ENCODE results near the gene EMX2.

DNA sequence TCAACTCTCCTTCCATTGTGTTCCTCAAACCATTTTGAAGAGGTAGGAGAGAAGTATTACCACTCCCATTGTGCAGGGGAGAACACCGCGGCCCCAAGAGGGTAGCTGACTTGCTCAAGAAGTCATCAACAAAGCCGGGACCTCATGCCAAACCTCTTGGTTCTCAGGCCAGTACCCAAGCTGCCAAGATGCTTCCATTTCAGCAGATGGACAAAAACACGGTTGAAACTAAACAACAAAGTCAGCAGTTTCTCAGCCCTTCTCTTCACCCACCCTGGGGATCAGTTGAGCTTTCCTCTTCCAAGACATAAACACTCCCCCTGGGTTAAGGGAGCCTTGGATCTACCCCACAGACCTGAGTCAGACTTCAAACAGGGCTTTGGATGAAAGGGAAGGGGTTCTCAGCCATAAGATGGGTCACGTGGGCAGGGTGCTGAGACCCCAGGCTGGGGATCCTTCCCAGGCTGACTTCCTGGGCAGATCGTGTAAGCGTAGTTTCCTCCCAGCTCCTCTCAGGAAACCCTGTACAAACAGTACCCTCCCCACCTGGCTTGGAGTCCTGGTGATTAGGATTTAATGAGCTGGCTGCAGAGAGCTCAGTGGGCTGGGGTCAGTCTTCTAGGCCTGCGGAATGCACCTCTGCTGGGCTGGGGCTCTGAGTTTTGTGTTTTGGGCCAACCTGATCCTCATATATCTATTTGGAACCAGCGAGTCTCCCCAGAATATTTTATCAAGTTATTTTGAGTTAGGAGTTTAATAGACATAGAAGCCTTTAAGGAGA lies 27.3 kb downstream of the EMX2 start:
- TF ChIP-seq, protein P1, sequence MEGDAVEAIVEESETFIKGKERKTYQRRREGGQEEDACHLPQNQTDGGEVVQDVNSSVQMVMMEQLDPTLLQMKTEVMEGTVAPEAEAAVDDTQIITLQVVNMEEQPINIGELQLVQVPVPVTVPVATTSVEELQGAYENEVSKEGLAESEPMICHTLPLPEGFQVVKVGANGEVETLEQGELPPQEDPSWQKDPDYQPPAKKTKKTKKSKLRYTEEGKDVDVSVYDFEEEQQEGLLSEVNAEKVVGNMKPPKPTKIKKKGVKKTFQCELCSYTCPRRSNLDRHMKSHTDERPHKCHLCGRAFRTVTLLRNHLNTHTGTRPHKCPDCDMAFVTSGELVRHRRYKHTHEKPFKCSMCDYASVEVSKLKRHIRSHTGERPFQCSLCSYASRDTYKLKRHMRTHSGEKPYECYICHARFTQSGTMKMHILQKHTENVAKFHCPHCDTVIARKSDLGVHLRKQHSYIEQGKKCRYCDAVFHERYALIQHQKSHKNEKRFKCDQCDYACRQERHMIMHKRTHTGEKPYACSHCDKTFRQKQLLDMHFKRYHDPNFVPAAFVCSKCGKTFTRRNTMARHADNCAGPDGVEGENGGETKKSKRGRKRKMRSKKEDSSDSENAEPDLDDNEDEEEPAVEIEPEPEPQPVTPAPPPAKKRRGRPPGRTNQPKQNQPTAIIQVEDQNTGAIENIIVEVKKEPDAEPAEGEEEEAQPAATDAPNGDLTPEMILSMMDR (IDR thresholded peaks at IDR 0.05; ENCODE audit: insufficient read depth, low read length, poor library complexity, severe bottlenecking): no peak
- no peak for TF ChIP-seq EZH2phosphoT487 (conservative IDR thresholded peaks at IDR 0.05; ENCODE audit: low read length)
